HepG2 (cell line): ENCODE data around the gene WNT3A. TPM values are rescaled to one million over a fixed set of nuclear protein-coding genes. Genes with fewer than 3 reads are reported as not detected.

Experiments
- HMGXB4 ChIP-seq, 2 experiments: sonication (generic) in 1 of 2; formaldehyde crosslinking in 1 of 2; IDR thresholded peaks; 2 replicates each; pipeline versions ENCODE4 v1.4.0 to v1.6.1; 2018 to 2020; ENCODE audit warnings: missing genetic modification reagents in 2 of 2, borderline replicate concordance in 1 of 2, low read depth in 1 of 2, mild to moderate bottlenecking in 1 of 2, missing biosample characterization in 1 of 2
- KDM2A ChIP-seq: sonication (generic); formaldehyde crosslinking; IDR thresholded peaks from 2 replicates; pipeline ENCODE4 v1.4.0; 2020; ENCODE audit warnings: low read depth, missing genetic modification reagents, borderline replicate concordance
- NBN ChIP-seq: fragments of 450-650 bp; conservative IDR thresholded peaks from 2 replicates; pipeline ENCODE4 v1.6.1; 2017
- ZNF12 ChIP-seq: sonication (generic); formaldehyde crosslinking; IDR thresholded peaks from 2 replicates; pipeline ENCODE4 v1.5.0; 2020; ENCODE audit warnings: missing genetic modification reagents
- ZNF580 ChIP-seq: IDR thresholded peaks from 2 replicates; pipeline ENCODE4 v1.6.1; 2016; ENCODE audit warnings: low read depth, borderline replicate concordance
- polyA plus RNA-seq, 8 experiments: library from polyadenylated mRNA; depleted of rRNA in 3 of 8; stranded (reverse) in 7 of 8; unstranded in 1 of 8; fragments of >200 nt; fragmentation: Illumina TruSeq in 4 of 8; extraction: Trizol in 4 of 8; gene quantifications; 2 replicates each; pipeline versions ENCODE4 v1.2.1 to v1.2.3, GENCODE V29; 2011 to 2016; ENCODE audit warnings: low read depth in 4 of 8, missing spikeins in 1 of 8, mixed read lengths in 1 of 8; ENCODE audit not compliant: insufficient read depth in 1 of 8
- total RNA-seq, 5 experiments: library from RNA; depleted of rRNA; stranded (reverse); fragments of >200 nt; fragmentation: Illumina TruSeq; extraction: Trizol; gene quantifications; 2 replicates each; pipeline ENCODE4 v1.2.3, GENCODE V29; 2016; ENCODE audit warnings: low read depth in 1 of 5
- TF ChIP-seq, protein P1 (sequence below): IDR thresholded peaks from 2 replicates; pipeline ENCODE4 v1.6.1; 2016; ENCODE audit warnings: missing biosample characterization, missing genetic modification reagents, low read depth
- TF ChIP-seq, protein P2 (sequence below): IDR thresholded peaks from 2 replicates; pipeline ENCODE4 v1.6.1; 2012; ENCODE audit warnings: inconsistent platforms

WNT3A gene
- total and polyA plus RNA-seq, 2 of the 13 experiments (the other 11 are each of a cell fraction or from before 2014, with no cell fraction given): not detected

DNA sequence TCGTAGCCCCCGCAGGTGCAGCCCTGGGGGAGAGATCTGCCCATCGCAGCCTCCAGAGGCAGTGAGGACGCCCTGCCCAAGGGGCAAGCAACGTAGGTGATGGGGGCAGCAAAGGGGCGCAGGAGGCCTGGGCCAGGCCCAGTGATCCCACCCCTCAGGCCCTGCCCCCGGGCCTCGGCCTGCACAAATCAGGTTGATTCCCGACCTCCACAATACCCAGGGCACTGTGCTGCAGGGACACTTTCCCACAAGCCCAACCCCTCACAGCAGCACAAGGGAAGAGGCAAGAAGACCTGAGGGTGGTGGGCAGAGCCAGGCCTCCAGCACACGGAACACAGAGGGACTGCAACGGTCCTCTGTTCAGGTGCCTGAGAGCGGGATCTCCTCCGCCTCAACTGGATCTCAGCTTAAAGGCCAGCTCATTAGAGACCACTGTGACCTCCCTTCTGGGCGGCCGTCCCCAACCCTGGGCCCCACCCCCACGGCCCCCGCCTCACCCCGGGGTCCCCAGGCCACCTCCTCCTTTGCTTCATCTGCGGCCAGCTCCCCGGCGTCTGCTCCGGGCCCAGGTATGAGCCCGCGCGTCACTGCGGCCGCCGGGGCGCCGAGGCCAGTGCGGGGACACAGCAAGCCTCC is 74.9 kb downstream of the WNT3A start (continued):
- TF ChIP-seq HMGXB4 (CRISPR knock-in tag; IDR thresholded peaks at IDR 0.05; ENCODE audit: borderline replicate concordance in 1 of 2, low read depth in 1 of 2): 0 out of 4 replicates have a peak, but pooled peaks of 1 of the 2 experiments have one; percentile 8
- TF ChIP-seq, protein P1, sequence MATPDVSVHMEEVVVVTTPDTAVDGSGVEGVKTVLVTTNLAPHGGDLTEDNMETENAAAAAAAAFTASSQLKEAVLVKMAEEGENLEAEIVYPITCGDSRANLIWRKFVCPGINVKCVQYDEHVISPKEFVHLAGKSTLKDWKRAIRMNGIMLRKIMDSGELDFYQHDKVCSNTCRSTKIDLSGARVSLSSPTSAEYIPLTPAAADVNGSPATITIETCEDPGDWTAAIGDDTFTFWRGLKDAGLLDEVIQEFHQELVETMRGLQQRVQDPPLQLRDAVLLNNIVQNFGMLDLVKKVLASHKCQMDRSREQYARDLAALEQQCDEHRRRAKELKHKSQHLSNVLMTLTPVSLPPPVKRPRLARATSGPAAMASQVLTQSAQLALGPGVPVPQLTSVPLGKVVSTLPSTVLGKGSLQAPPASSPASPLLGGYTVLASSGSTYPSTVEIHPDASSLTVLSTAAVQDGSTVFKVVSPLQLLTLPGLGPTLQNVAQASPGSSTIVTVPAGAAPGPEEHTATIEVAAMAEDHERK (CRISPR knock-in tag): no peak
- no peak for TF ChIP-seq ZNF580 (CRISPR knock-in tag)
- peak; percentile 2; the same call in 1 of the 2 replicates for TF ChIP-seq KDM2A
- TF ChIP-seq NBN: no peak
- TF ChIP-seq ZNF12 (CRISPR knock-in tag): 0 out of 2 replicates have a peak, but pooled peaks have one; percentile 13
- TF ChIP-seq, protein P2, sequence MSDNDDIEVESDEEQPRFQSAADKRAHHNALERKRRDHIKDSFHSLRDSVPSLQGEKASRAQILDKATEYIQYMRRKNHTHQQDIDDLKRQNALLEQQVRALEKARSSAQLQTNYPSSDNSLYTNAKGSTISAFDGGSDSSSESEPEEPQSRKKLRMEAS: 0 out of 2 replicates have a peak, but pooled peaks have one; percentile 8
